ENCODE data around the gene S100A3. TPM values are rescaled to one million over a fixed set of nuclear protein-coding genes. Genes with fewer than 3 reads are reported as not detected.

The S100A3 gene
- polyA plus RNA-seq, 3 donors = 0.31 to 0.54 TPM; not detected in 1

DNA sequence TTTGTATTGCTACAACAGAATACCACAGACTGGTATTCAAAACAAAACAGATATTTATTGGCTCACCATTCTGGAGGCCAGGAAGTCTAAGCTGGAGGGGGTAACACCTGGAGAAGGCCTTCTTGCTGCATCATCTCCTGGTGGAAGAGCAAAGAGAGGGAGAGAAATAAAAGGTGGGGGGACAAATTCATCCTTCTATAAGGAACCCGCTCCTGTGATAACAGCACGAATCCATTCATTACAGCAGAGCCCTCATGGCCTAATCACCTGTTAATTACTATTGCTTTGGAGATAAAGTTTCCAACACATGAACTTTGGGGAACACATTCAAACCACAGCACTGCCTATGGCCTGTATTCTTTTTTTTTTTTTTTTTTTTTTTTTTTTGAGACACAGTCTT is 11.2 kb upstream of the S100A3 start:
- H3K36me3 ChIP-seq (replicated peaks in 1 of 2; ENCODE audit: control insufficient read depth in 1 of 2, insufficient read depth in 2 of 2, low read length in 2 of 2) = no peaks in the 10 kb centered on the region
- Mint-ChIP-seq H3K27me3 (ENCODE audit: low read depth in 3 of 3) (peaks cover 0 to 2% (median 2%) of the 10 kb centered on the region in 3 donors), H3K36me3 (no peaks in the 10 kb centered on the region), H3K27ac (no peak overlapping the region), H3K4me3 (no peak overlapping the region), H3K4me1 (peaks cover 35% of the 10 kb centered on the region), H3K9me3 (no peaks in the 10 kb centered on the region)
- no peaks in the 10 kb centered on the region for H3K9me3 ChIP-seq (replicated peaks in 1 of 2; ENCODE audit: control insufficient read depth in 1 of 2, insufficient read depth in 1 of 2, low read length in 2 of 2)
- H3K27ac ChIP-seq (ENCODE audit: low read depth in 1 of 2, low read length in 2 of 2) = no peak overlapping the region
- H3K27me3 ChIP-seq (ENCODE audit: control insufficient read depth in 2 of 2, insufficient read depth in 2 of 2, low read length in 2 of 2) = no peaks in the 10 kb centered on the region
- no peak overlapping the region for H3K4me2 ChIP-seq (replicated peaks; ENCODE audit: extremely low read depth, low read length, poor library complexity, severe bottlenecking)
- WGBS (ENCODE audit: insufficient coverage) = no CpG with 5 or more reads among the region's 2 CpGs
- H4K20me1 ChIP-seq (ENCODE audit: insufficient read depth, low read length) = no peaks in the 10 kb centered on the region
- no peak overlapping the region for H2AFZ ChIP-seq (ENCODE audit: insufficient read depth, low read depth, low read length, poor library complexity, severe bottlenecking)
- H3K9ac ChIP-seq (ENCODE audit: insufficient read depth, low read length, poor library complexity, severe bottlenecking) = no peak overlapping the region
- no peaks in the 10 kb centered on the region for H3K79me2 ChIP-seq (ENCODE audit: insufficient read depth, low read length)
- peaks cover 26 to 33% of the 10 kb centered on the region in 2 donors for H3K4me1 ChIP-seq (ENCODE audit: control insufficient read depth in 1 of 2, insufficient read depth in 2 of 2, low read length in 2 of 2)
- TF ChIP-seq, protein P1, sequence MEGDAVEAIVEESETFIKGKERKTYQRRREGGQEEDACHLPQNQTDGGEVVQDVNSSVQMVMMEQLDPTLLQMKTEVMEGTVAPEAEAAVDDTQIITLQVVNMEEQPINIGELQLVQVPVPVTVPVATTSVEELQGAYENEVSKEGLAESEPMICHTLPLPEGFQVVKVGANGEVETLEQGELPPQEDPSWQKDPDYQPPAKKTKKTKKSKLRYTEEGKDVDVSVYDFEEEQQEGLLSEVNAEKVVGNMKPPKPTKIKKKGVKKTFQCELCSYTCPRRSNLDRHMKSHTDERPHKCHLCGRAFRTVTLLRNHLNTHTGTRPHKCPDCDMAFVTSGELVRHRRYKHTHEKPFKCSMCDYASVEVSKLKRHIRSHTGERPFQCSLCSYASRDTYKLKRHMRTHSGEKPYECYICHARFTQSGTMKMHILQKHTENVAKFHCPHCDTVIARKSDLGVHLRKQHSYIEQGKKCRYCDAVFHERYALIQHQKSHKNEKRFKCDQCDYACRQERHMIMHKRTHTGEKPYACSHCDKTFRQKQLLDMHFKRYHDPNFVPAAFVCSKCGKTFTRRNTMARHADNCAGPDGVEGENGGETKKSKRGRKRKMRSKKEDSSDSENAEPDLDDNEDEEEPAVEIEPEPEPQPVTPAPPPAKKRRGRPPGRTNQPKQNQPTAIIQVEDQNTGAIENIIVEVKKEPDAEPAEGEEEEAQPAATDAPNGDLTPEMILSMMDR (IDR thresholded peaks at IDR 0.05) = no peak
- intact Hi-C loops (cut with micrococcal nuclease) = no loop called here
- no peak overlapping the region for H3K4me3 ChIP-seq (replicated peaks in 1 of 3; ENCODE audit: low read depth in 2 of 3, low read length in 3 of 3)
- DNase-seq = no peak

DNA sequence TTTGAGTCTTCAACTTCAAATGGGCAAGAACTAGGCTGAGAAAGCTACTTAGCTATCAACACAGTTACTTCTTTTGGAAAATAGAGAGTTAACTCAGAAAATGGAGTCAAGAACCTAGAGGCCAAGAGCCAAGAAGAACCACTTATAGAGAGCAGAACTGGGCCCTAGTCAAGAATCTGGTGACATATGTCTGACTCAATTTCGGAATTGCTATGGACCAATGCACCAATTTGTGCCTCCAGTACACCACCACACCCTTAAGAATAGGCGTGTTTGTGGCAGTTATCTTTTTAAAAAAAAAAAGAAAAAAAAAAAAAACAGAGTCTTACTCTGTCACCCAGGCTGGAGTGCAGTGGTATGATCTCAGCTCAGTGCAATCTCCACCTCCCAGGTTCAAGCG is 8.8 kb upstream of the S100A3 start:
- peaks cover 0 to 4% of the 10 kb centered on the region in 2 donors for H3K36me3 Mint-ChIP-seq
- H3K36me3 ChIP-seq (replicated peaks in 1 of 2; ENCODE audit: control insufficient read depth in 1 of 2, insufficient read depth in 2 of 2, low read length in 2 of 2) = no peaks in the 10 kb centered on the region
- no peak overlapping the region for H2AFZ ChIP-seq (ENCODE audit: insufficient read depth, low read depth, low read length, poor library complexity, severe bottlenecking)
- DNase-seq = no peak
- H3K27ac ChIP-seq (ENCODE audit: low read depth in 1 of 2, low read length in 2 of 2) = no peak overlapping the region
- H3K9me3 ChIP-seq (replicated peaks in 1 of 2; ENCODE audit: control insufficient read depth in 1 of 2, insufficient read depth in 1 of 2, low read length in 2 of 2) = no peaks in the 10 kb centered on the region
- TF ChIP-seq, protein P1 (IDR thresholded peaks at IDR 0.05) = no peak
- no peak overlapping the region for H3K4me3 ChIP-seq (replicated peaks in 1 of 3; ENCODE audit: low read depth in 2 of 3, low read length in 3 of 3)
- H3K4me1 Mint-ChIP-seq = peaks cover 35% of the 10 kb centered on the region
- no peaks in the 10 kb centered on the region for H3K9me3 Mint-ChIP-seq
- no peaks in the 10 kb centered on the region for H3K79me2 ChIP-seq (ENCODE audit: insufficient read depth, low read length)
- H3K9ac ChIP-seq (ENCODE audit: insufficient read depth, low read length, poor library complexity, severe bottlenecking) = no peak overlapping the region
- H3K27me3 Mint-ChIP-seq (ENCODE audit: low read depth in 3 of 3) = peaks cover 1 to 2% (median 2%) of the 10 kb centered on the region in 3 donors
- H3K27ac Mint-ChIP-seq = no peak overlapping the region
- no peaks in the 10 kb centered on the region for H3K27me3 ChIP-seq (ENCODE audit: control insufficient read depth in 2 of 2, insufficient read depth in 2 of 2, low read length in 2 of 2)
- peaks cover 25 to 32% of the 10 kb centered on the region in 2 donors for H3K4me1 ChIP-seq (ENCODE audit: control insufficient read depth in 1 of 2, insufficient read depth in 2 of 2, low read length in 2 of 2)
- WGBS (ENCODE audit: insufficient coverage) = no CpG with 5 or more reads among the region's 3 CpGs
- no peaks in the 10 kb centered on the region for H4K20me1 ChIP-seq (ENCODE audit: insufficient read depth, low read length)
- no peak overlapping the region for H3K4me2 ChIP-seq (replicated peaks; ENCODE audit: extremely low read depth, low read length, poor library complexity, severe bottlenecking)
- intact Hi-C loops (cut with micrococcal nuclease) = no loop called here
- H3K4me3 Mint-ChIP-seq = no peak overlapping the region
